Heart left ventricle (tissue), 16 donors: Measurements from ENCODE around the gene ABHD14A. TPM values are rescaled to one million over a fixed set of nuclear protein-coding genes. Genes with fewer than 3 reads are reported as not detected.
A peak's percentile ranks its signal among the peaks of the same experiment; 100 is the strongest.

Experiments used
- ATAC-seq, 4 donors: fragments of 200-7000 bp; cut with Tn5 transposase; one replicate each; pipeline ENCODE4 v1.9.1; 2020 to 2022; ENCODE audit warnings: moderate library complexity in 4 of 4, mild to moderate bottlenecking in 3 of 4, moderate number of reproducible peaks in 1 of 4
- DNase-seq, 5 donors: peaks; one replicate each; pipeline ENCODE4 v3.0.0-alpha.2; 2020
- H3K27ac ChIP-seq, 12 donors: fragments of 200-600 bp; sonication (generic) in 4 of 12; one replicate each; pipeline versions ENCODE4 v1.5.0 to v1.8.0; 2016 to 2022; ENCODE audit warnings: mild to moderate bottlenecking in 2 of 12
- H3K27me3 ChIP-seq, 9 donors: fragments of 200-600 bp; sonication (generic) in 2 of 9; one replicate each; pipeline versions ENCODE4 v1.5.1 to v1.8.0; 2016 to 2022; ENCODE audit warnings: mild to moderate bottlenecking in 3 of 9
- H3K36me3 ChIP-seq, 9 donors: fragments of 200-600 bp; sonication (generic) in 2 of 9; one replicate each; pipeline versions ENCODE4 v1.5.0 to v1.8.0; 2018 to 2022; ENCODE audit warnings: mild to moderate bottlenecking in 2 of 9
- H3K4me1 ChIP-seq, 12 donors: fragments of 200-600 bp; sonication (generic) in 4 of 12; one replicate each; pipeline versions ENCODE4 v1.5.0 to v1.8.0; 2016 to 2022; ENCODE audit warnings: mild to moderate bottlenecking in 3 of 12
- H3K4me3 ChIP-seq, 12 donors: fragments of 200-600 bp; sonication (generic) in 4 of 12; one replicate each; pipeline versions ENCODE4 v1.5.0 to v1.8.0; 2017 to 2022; ENCODE audit warnings: mild to moderate bottlenecking in 9 of 12, moderate library complexity in 4 of 12
- H3K9me3 ChIP-seq, 12 donors: fragments of 200-600 bp; sonication (generic) in 4 of 12; one replicate each; pipeline versions ENCODE4 v1.5.0 to v1.8.0; 2016 to 2022; ENCODE audit warnings: mild to moderate bottlenecking in 1 of 12
- CTCF ChIP-seq, 12 donors: fragments of 200-600 bp; sonication (generic) in 4 of 12; IDR thresholded peaks; one replicate each; pipeline versions ENCODE4 v1.5.0 to v1.8.0; 2018 to 2022; ENCODE audit warnings: antibody characterized with exemption in 12 of 12, mild to moderate bottlenecking in 5 of 12
- POLR2A ChIP-seq, 2 donors: fragments of 450-650 bp; IDR thresholded peaks; one replicate each; pipeline ENCODE4 v1.6.1; 2017; ENCODE audit warnings: antibody characterized with exemption in 2 of 2, mild to moderate bottlenecking in 2 of 2, moderate library complexity in 2 of 2
- WGBS, 4 donors: extraction: QIAGEN DNeasy Blood & Tissue Kit in 2 of 4; methylation state at CpG; one replicate each; pipeline versions ENCODE4 v1.1.5 to v1.1.7; 2013 to 2018; 5-methylcytosine and 5-hydroxymethylcytosine counted together
- intact Hi-C, 10 donors: fragments of 100-400 bp; cut with DNase I; formaldehyde crosslinking; loops; one replicate each; pipeline versions ENCODE4 v1.11.1 to v1.14.2; 2022
- polyA plus RNA-seq, 2 donors: library from polyadenylated mRNA; stranded (reverse); fragments of 200-250 nt; gene quantifications; one replicate each; pipeline ENCODE4 v1.2.3, GENCODE V29; 2013
- total RNA-seq, 9 donors: library from RNA; depleted of rRNA in 2 of 9; stranded (reverse); fragments of >200 nt in 2 of 9; fragmentation: NEBNext Ultra II Directional in 3 of 9; extraction: Animal tissue kit (Norgen Biotek cat#: 25700) in 3 of 9; gene quantifications; one replicate each; pipeline versions ENCODE4 v1.1.0 to v1.2.4, GENCODE V29; 2016 to 2023
- donor health status: ischemic (EF 13 %, LVEDD 7.1; RV severe dilation, severe dysfunction).
- donor health status: healthy with polysubstance abuse.
- donor health status: DM: no; HTN: yes; CAD: no.
- donor health status: DM: no; HTN: no; CAD: no.
- donor health status: ischemic (EF 25% LVEDD 6.9; RV normal size, moderate dysfunction).
- donor health status: ischemic (EF 25% LVEDD 5.7; RV mildly dilated, moderate dysfunction).
- donor health status: healthy.
- donor health status: DM: yes; HTN: yes; CAD: no.
- donor health status: ischemic (EF 35%, LVEDD 5.7; RV mildly dilated, moderate dysfunction).
- donor health status: nonischemic (EF 11% LVEDD 7.7; RV severe dilation, severe dysfunction).
- donor health status: DM: yes; HTN: yes; CAD: no.
- donor health status: PGD.
- donor health status: ischemic (EF 29% LVEDD 5.4; RV normal size, mild dysfunction).
- donor health status: nonischemic (EF 23%, LVEDD 6.1; RV moderate dilation, normal function).

ABHD14A gene
- total and polyA plus RNA-seq, 11 donors, result 17.7 to 70.3 (median 22.1) TPM

- ATAC-seq (no peak), DNase-seq (peak in 1 of 5 donors; percentile 11)
- peaks cover 0 to 19% (median 10%) of the 10 kb centered on the region in 9 donors for H3K36me3 ChIP-seq
- intact Hi-C loops, result no loop called here
- no peaks in the 10 kb centered on the region for H3K9me3 ChIP-seq
- no peak for TF ChIP-seq CTCF (IDR thresholded peaks at IDR 0.05)
- TF ChIP-seq POLR2A (IDR thresholded peaks at IDR 0.05), result no peak
- no peak overlapping the region for H3K27ac ChIP-seq
- peaks cover 0 to 21% (median 0%) of the 10 kb centered on the region in 9 donors for H3K27me3 ChIP-seq
- 72 to 84% (median 80%) methylated on average over 3 of the region's 3 CpGs for WGBS, 4 donors
- H3K4me3 ChIP-seq, result no peak overlapping the region
- H3K4me1 ChIP-seq, result peaks cover 0 to 27% (median 11%) of the 10 kb centered on the region in 12 donors
Observed at GRCh38 chr3:51953445-51953844, 21.4 kb upstream of the ABHD14A start.

- WGBS, 4 donors, result 77 to 82% (median 80%) methylated on average over 6 of the region's 6 CpGs
- Histone ChIP-seq H3K9me3 (no peaks in the 10 kb centered on the region), H3K36me3 (peaks cover 0 to 20% (median 8%) of the 10 kb centered on the region in 9 donors), H3K4me1 (peaks cover 0 to 27% (median 11%) of the 10 kb centered on the region in 12 donors), H3K27ac (no peak overlapping the region), H3K4me3 (no peak overlapping the region), H3K27me3 (peaks cover 0 to 21% (median 0%) of the 10 kb centered on the region in 9 donors)
- TF ChIP-seq CTCF (IDR thresholded peaks at IDR 0.05) (no peak), POLR2A (IDR thresholded peaks at IDR 0.05) (no peak)
- DNase-seq (peak in 1 of 5 donors; percentile 8), ATAC-seq (no peak)
- intact Hi-C loops, result no loop called here
Observed at GRCh38 chr3:51954105-51954504, 20.8 kb upstream of the ABHD14A start.

GRCh38 chr3:51954713-51955112 lies 20.2 kb upstream of the ABHD14A start:
- WGBS, 4 donors, result 86 to 98% (median 92%) methylated on average over 1 of the region's 1 CpG
- Histone ChIP-seq H3K4me1 (peaks cover 0 to 27% (median 11%) of the 10 kb centered on the region in 12 donors), H3K36me3 (peaks cover 0 to 25% (median 12%) of the 10 kb centered on the region in 9 donors), H3K9me3 (no peaks in the 10 kb centered on the region), H3K4me3 (no peak overlapping the region), H3K27ac (no peak overlapping the region), H3K27me3 (peaks cover 0 to 21% (median 0%) of the 10 kb centered on the region in 9 donors)
- no peak for TF ChIP-seq POLR2A (IDR thresholded peaks at IDR 0.05)
- no peak for TF ChIP-seq CTCF (IDR thresholded peaks at IDR 0.05)
- intact Hi-C loops, result no loop called here
- no peak for ATAC-seq
- DNase-seq, result no peak

- WGBS, 4 donors, result 22 to 58% (median 30%) methylated on average over 9 to 33 of the region's 33 CpGs
- Histone ChIP-seq H3K4me1 (peaks cover 0 to 27% (median 11%) of the 10 kb centered on the region in 12 donors), H3K27me3 (peaks cover 0 to 21% (median 0%) of the 10 kb centered on the region in 9 donors), H3K9me3 (no peaks in the 10 kb centered on the region), H3K4me3 (peak within 1 kb of the TSS; percentile 9 to 62 (median 52)), H3K36me3 (peaks cover 0 to 29% (median 18%) of the 10 kb centered on the region in 9 donors), H3K27ac (peak within 1 kb of the TSS; percentile 16 to 90 (median 79))
- intact Hi-C loops, result no loop called here
- TF ChIP-seq POLR2A (IDR thresholded peaks at IDR 0.05) (no peak), CTCF (IDR thresholded peaks at IDR 0.05) (no peak)
- ATAC-seq (peak in 1 of 4 donors; percentile 5), DNase-seq (peak in 2 of 5 donors; percentile 25 to 30)
Observed at GRCh38 chr3:51955175-51955892, 19.5 kb upstream of the ABHD14A start, which contains the start of gene GPR62. GPR62 (plus strand) TSS chr3:51955381; CDS start chr3:51955653, 272 bp downstream.
